NCI-H146 treated with DMSO at 0.1 percent for 48 hours (cell line): ENCODE data around the gene TSPAN9.

Experiments used
- DNase-seq: peaks from one replicate; lab custom pipeline; 2025; ENCODE audit not compliant: unreplicated experiment; lab: John Stamatoyannopoulos, UW

Gene TSPAN9

GRCh38 chr12:3326850-3327780 is 249.9 kb downstream of the TSPAN9 start:
- no peak for DNase-seq

DNA sequence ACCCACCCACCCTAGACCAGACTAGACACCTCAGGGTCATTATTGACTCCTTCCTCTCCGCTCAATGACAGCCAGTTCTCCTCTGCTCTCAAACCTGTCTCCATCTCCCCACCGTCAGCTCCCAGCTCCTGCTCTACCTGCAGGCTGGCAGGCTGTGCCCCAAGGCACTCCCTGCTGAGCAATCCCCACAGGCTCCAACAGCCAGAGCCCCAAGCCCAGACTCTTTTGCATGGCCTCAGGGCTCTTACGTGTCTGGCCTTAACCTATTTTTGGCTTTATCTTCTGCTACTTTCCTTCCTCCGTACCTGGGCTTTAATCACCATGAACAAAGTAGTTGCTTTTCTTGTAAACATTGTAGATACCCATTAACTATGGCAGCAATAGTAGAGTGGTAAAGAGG is 250.9 kb downstream of the TSPAN9 start:
- DNase-seq = peak; percentile 84

DNA sequence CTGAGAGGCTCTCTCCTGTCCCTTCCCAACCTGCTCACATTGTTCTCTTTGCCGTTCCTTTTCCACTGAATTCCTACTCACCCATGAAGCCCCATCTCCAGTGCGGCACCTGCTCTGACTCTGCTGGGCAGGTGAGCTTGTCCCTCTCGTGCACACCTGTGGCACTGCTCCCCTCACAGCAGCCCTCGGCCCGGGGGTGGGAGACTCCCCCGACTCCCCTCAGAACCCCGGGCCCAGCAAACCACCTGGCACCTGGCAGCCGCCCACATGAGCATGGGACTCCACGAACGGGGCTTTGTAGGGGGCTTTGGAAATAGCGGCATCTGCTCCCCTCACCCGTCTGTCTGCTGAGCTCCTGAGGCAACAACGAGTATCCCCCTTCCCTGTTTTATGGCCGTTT is 251.4 kb downstream of the TSPAN9 start:
- DNase-seq = peak; percentile 69

DNA sequence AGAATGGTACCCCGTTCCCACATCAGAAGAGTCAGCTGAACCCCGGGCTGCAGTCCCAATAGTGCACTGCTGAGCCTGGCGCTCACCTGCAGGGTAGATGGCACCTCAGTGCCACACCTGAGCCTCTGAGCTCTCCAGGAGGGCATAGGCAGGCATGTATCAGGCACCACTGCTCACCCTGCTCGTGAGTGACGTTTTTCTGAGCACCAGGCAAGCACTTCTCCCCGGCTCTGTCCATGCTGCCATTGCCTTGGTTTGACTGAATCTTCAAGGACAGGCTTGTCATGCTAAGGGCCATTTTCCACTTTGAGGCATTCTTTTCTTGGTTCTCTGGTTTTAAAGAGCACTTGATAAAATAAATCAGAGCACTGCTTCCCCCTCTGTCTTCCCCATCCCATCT is 252.2 kb downstream of the TSPAN9 start:
- no peak for DNase-seq

- no peak for DNase-seq
These were observed 253.9 kb downstream of the TSPAN9 start for GRCh38 chr12:3330976-3331510.

- DNase-seq = no peak
These were observed 255.0 kb downstream of the TSPAN9 start for GRCh38 chr12:3332188-3332587.

DNA sequence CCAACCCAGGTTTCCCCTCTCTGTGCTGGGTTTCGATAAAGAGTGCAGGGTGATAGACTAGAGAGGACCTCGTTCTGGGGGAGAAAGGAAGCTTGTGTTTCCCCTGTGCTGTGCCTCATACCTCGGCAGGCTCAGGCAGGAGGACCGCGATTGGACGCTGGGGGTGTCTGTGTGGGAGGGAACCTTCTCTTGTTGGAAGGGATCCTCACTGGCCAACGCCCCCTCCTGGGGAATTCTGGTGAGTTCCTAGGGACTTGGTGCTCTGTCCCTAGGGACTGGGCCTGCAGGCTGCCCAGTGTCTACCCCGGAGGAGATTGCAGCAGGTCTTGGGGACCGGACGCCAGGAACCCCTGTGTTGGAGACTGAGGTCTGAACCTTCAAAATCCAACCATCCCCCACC is 256.4 kb downstream of the TSPAN9 start:
- no peak for DNase-seq

DNA sequence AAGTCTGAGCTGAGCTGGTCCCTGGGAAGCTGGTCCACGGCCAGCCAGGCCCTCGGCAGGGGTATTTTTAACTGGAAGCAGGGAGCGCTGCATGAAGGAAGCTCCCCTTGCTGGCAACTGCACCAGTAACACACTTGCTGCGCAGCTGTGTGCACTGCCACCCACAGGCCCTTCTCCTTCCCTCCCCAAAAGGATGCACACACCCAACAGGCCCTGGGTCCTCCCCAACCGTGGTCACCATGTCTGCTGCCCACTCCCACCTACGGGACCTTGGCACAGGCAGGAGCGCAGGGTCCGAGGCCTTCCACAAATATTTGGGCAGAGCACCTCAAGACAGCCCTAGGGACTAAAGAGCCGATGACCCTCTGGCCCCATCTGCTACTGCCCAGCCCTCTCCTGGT is 256.8 kb downstream of the TSPAN9 start:
- no peak for DNase-seq

DNA sequence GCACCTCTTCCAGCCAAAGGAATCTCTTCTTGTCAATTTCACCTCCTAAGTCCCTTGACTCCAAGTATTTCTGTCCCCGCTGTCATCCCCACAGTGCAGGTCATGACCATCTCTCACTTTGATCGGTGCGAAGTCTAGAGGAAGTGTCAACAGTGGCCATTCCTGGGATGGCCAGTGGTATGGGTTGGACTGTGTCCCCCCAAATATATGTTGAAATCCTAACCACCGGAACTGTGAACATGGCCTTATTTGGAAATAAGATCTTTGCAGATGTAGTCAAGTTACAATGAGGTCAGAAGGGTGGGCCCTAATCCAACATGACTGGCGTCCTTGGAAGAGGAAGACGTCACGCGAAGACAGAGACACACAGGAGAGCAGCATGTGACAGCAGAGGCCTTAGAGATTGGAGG is 257.9 kb downstream of the TSPAN9 start:
- DNase-seq = no peak
